GM23338 (cell line): ENCODE data around the gene PCNT.

Experiments used
- CREB1 ChIP-seq: fragments of 250-450 bp; sonication (Bioruptor Pico); IDR thresholded peaks from 2 replicates; pipeline ENCODE4 v1.5.0; 2020; ENCODE audit warnings: low read depth, mild to moderate bottlenecking, moderate library complexity
- EZH2 ChIP-seq: fragments of 200-600 bp; sonication (generic); IDR thresholded peaks from one replicate; pipeline ENCODE4 v1.8.0; 2017; ENCODE audit warnings: antibody characterized with exemption, mild to moderate bottlenecking, low read depth; ENCODE audit not compliant: unreplicated experiment
- EZH2phosphoT487 ChIP-seq: fragments of 200-600 bp; sonication (generic); IDR thresholded peaks from one replicate; pipeline ENCODE4 v1.8.1; 2018; ENCODE audit warnings: antibody characterized with exemption; ENCODE audit not compliant: unreplicated experiment
- JUNB ChIP-seq: IDR thresholded peaks from one replicate; pipeline ENCODE4 v1.6.1; 2016; ENCODE audit warnings: antibody characterized with exemption; ENCODE audit not compliant: unreplicated experiment
- POLR2AphosphoS5 ChIP-seq: IDR thresholded peaks from 2 replicates; pipeline ENCODE4 v1.6.1; 2016; ENCODE audit warnings: antibody characterized with exemption, low read depth
- REST ChIP-seq: IDR thresholded peaks from one replicate; pipeline ENCODE4 v1.6.1; 2018; ENCODE audit warnings: antibody characterized with exemption; ENCODE audit not compliant: unreplicated experiment
- ZNF114 ChIP-seq: fragments of 250-450 bp; sonication (Bioruptor Pico); IDR thresholded peaks from 2 replicates; pipeline ENCODE4 v1.5.0; 2020; ENCODE audit warnings: mild to moderate bottlenecking, moderate library complexity
- TF ChIP-seq, protein P1 (sequence below), 2 experiments: fragments of 200-600 bp in 1 of 2; sonication (generic) in 1 of 2; conservative IDR thresholded peaks; 2 replicates each; pipeline versions ENCODE4 v1.5.1 to v1.6.1; 2016 to 2017; ENCODE audit warnings: antibody characterized with exemption in 2 of 2, low read depth in 2 of 2, mild to moderate bottlenecking in 2 of 2, moderate library complexity in 1 of 2
- TF ChIP-seq, protein P2 (sequence below): fragments of 250-450 bp; sonication (Bioruptor Pico); IDR thresholded peaks from 2 replicates; pipeline ENCODE4 v1.5.0; 2020; ENCODE audit warnings: mild to moderate bottlenecking, moderate library complexity

DNA sequence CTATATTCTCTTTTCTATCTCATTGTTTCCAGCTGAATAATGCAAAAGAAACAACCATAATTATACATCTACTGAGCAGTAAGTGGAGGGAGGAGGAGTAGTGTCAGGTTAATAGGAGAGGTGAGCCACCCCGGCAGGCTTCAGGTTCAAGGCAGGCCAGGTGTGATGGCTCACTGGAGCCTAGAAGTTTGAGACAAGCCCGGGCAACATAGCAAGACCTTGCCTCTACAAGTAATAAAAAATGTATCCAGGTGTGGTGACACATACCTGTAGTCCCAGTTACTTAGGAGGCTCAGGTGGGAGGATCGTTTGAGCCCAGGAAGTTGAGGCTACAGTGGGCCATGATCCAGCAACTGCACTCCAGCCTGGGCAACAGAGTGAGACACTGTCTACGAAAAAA, 132.8 kb downstream of the PCNT start:
- TF ChIP-seq ZNF114 (CRISPR knock-in tag) (no peak), EZH2 (no peak), CREB1 (no peak), EZH2phosphoT487 (no peak), POLR2AphosphoS5 (no peak), JUNB (no peak), REST (no peak)
- TF ChIP-seq, protein P1, sequence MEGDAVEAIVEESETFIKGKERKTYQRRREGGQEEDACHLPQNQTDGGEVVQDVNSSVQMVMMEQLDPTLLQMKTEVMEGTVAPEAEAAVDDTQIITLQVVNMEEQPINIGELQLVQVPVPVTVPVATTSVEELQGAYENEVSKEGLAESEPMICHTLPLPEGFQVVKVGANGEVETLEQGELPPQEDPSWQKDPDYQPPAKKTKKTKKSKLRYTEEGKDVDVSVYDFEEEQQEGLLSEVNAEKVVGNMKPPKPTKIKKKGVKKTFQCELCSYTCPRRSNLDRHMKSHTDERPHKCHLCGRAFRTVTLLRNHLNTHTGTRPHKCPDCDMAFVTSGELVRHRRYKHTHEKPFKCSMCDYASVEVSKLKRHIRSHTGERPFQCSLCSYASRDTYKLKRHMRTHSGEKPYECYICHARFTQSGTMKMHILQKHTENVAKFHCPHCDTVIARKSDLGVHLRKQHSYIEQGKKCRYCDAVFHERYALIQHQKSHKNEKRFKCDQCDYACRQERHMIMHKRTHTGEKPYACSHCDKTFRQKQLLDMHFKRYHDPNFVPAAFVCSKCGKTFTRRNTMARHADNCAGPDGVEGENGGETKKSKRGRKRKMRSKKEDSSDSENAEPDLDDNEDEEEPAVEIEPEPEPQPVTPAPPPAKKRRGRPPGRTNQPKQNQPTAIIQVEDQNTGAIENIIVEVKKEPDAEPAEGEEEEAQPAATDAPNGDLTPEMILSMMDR (conservative IDR thresholded peaks at IDR 0.05; ENCODE audit: low read depth in 2 of 2) = no peak
- TF ChIP-seq, protein P2, sequence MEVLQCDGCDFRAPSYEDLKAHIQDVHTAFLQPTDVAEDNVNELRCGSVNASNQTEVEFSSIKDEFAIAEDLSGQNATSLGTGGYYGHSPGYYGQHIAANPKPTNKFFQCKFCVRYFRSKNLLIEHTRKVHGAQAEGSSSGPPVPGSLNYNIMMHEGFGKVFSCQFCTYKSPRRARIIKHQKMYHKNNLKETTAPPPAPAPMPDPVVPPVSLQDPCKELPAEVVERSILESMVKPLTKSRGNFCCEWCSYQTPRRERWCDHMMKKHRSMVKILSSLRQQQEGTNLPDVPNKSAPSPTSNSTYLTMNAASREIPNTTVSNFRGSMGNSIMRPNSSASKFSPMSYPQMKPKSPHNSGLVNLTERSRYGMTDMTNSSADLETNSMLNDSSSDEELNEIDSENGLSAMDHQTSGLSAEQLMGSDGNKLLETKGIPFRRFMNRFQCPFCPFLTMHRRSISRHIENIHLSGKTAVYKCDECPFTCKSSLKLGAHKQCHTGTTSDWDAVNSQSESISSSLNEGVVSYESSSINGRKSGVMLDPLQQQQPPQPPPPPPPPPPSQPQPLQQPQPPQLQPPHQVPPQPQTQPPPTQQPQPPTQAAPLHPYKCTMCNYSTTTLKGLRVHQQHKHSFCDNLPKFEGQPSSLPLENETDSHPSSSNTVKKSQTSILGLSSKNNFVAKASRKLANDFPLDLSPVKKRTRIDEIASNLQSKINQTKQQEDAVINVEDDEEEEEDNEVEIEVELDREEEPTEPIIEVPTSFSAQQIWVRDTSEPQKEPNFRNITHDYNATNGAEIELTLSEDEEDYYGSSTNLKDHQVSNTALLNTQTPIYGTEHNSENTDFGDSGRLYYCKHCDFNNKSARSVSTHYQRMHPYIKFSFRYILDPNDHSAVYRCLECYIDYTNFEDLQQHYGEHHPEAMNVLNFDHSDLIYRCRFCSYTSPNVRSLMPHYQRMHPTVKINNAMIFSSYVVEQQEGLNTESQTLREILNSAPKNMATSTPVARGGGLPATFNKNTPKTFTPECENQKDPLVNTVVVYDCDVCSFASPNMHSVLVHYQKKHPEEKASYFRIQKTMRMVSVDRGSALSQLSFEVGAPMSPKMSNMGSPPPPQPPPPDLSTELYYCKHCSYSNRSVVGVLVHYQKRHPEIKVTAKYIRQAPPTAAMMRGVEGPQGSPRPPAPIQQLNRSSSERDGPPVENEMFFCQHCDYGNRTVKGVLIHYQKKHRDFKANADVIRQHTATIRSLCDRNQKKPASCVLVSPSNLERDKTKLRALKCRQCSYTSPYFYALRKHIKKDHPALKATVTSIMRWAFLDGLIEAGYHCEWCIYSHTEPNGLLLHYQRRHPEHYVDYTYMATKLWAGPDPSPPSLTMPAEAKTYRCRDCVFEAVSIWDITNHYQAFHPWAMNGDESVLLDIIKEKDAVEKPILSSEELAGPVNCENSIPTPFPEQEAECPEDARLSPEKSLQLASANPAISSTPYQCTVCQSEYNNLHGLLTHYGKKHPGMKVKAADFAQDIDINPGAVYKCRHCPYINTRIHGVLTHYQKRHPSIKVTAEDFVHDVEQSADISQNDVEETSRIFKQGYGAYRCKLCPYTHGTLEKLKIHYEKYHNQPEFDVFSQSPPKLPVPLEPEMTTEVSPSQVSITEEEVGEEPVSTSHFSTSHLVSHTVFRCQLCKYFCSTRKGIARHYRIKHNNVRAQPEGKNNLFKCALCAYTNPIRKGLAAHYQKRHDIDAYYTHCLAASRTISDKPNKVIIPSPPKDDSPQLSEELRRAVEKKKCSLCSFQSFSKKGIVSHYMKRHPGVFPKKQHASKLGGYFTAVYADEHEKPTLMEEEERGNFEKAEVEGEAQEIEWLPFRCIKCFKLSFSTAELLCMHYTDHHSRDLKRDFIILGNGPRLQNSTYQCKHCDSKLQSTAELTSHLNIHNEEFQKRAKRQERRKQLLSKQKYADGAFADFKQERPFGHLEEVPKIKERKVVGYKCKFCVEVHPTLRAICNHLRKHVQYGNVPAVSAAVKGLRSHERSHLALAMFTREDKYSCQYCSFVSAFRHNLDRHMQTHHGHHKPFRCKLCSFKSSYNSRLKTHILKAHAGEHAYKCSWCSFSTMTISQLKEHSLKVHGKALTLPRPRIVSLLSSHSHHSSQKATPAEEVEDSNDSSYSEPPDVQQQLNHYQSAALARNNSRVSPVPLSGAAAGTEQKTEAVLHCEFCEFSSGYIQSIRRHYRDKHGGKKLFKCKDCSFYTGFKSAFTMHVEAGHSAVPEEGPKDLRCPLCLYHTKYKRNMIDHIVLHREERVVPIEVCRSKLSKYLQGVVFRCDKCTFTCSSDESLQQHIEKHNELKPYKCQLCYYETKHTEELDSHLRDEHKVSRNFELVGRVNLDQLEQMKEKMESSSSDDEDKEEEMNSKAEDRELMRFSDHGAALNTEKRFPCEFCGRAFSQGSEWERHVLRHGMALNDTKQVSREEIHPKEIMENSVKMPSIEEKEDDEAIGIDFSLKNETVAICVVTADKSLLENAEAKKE (CRISPR knock-in tag) = no peak
